ENCODE results near the gene NDUFA7.

The NDUFA7 gene

GRCh38 chr19:8261347-8261746 is 59.8 kb downstream of the NDUFA7 start:
- DNase-seq, result no peak

All from femur (tissue), 1 donor.